Left ventricle myocardium inferior (tissue), 1 donor: Measurements from ENCODE around the gene PREB. TPM values are rescaled to one million over a fixed set of nuclear protein-coding genes. Genes with fewer than 3 reads are reported as not detected.

ENCODE experiments used
- DNase-seq: peaks from one replicate; pipeline ENCODE4 v3.0.0-alpha.2; 2020
- H3K27ac ChIP-seq: fragments of 200-600 bp; replicated peaks from 2 replicates; pipeline ENCODE4 v1.8.0; 2021
- H3K27me3 ChIP-seq: fragments of 200-600 bp; 2 replicates; pipeline ENCODE4 v1.8.0; 2021; ENCODE audit warnings: low read depth
- H3K36me3 ChIP-seq: fragments of 200-600 bp; 2 replicates; pipeline ENCODE4 v1.8.0; 2021
- H3K4me1 ChIP-seq: fragments of 200-600 bp; 2 replicates; pipeline ENCODE4 v1.8.0; 2021
- H3K4me3 ChIP-seq: fragments of 200-600 bp; 2 replicates; pipeline ENCODE4 v1.8.0; 2021; ENCODE audit warnings: mild to moderate bottlenecking, moderate library complexity
- H3K9me3 ChIP-seq: fragments of 200-600 bp; replicated peaks from 2 replicates; pipeline ENCODE4 v1.8.0; 2021
- intact Hi-C: fragments of 100-400 bp; cut with micrococcal nuclease; formaldehyde crosslinking; loops from one replicate; pipeline ENCODE4 v1.11.0; 2022
- total RNA-seq: library from RNA; stranded (reverse); fragmentation: NEBNext Ultra II Directional; extraction: Animal tissue kit (Norgen Biotek cat#: 25700); gene quantifications from one replicate; pipeline ENCODE4 v1.2.1, GENCODE V29; 2021
- TF ChIP-seq, protein P1 (sequence below): fragments of 200-600 bp; IDR thresholded peaks from 2 replicates; pipeline ENCODE4 v1.8.0; 2021; ENCODE audit warnings: antibody characterized with exemption, mild to moderate bottlenecking, borderline replicate concordance
- donor health status: DM: no; HTN: yes; CAD: no; lungs with severe emphysema.

The PREB gene
- total RNA-seq, 1 donor from 2014 or later, result 54.6 TPM

GRCh38 chr2:27170581-27171337 is 36.3 kb upstream of the PREB start:
- DNase-seq, result no peak
- Histone ChIP-seq H3K9me3 (no peaks in the 10 kb centered on the region), H3K36me3 (no peaks in the 10 kb centered on the region), H3K4me1 (peaks cover 5% of the 10 kb centered on the region), H3K4me3 (no peak overlapping the region), H3K27ac (no peak overlapping the region), H3K27me3 (peaks cover 25% of the 10 kb centered on the region)
- intact Hi-C loops, result no loop called here
- TF ChIP-seq, protein P1, sequence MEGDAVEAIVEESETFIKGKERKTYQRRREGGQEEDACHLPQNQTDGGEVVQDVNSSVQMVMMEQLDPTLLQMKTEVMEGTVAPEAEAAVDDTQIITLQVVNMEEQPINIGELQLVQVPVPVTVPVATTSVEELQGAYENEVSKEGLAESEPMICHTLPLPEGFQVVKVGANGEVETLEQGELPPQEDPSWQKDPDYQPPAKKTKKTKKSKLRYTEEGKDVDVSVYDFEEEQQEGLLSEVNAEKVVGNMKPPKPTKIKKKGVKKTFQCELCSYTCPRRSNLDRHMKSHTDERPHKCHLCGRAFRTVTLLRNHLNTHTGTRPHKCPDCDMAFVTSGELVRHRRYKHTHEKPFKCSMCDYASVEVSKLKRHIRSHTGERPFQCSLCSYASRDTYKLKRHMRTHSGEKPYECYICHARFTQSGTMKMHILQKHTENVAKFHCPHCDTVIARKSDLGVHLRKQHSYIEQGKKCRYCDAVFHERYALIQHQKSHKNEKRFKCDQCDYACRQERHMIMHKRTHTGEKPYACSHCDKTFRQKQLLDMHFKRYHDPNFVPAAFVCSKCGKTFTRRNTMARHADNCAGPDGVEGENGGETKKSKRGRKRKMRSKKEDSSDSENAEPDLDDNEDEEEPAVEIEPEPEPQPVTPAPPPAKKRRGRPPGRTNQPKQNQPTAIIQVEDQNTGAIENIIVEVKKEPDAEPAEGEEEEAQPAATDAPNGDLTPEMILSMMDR, result no peak

DNA sequence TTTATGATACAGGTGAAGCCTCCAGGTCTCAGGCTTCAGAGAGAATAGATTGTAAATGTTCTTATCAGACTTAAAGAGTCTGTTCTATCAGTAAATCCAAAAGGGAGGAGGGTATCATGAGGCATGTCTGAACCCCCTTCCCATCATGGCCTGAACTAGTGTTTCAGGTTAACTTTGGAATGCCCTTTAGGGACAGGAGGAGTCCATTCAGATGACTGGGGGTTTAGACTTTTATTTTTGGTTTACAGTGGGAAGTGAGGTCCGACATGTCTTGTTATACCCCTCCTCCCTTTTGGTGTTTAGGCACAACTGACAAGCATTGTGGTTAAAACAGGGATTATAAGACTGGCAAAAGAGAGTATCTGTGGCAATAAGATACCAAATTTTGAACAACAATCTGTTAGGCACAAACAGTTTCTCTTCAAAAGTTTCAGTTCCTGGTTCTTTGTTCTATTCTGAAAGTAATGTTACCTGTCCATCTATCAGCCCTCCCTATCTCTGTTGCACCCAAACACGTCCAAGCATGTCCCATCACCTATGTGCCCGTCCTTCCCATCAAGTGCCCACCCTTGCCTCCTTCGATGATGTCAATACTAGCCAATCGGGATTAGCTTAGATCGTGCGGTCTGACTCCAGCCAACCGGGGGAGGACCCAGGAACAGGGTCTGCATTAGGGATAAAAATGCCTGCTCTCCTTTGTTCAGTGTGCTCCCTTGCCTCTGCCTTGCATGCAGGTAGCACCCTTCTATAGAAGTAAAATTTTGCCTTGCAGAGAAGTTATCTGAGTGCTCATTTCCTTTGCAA is 30.7 kb upstream of the PREB start:
- TF ChIP-seq, protein P1, result no peak
- intact Hi-C loops, result no loop called here

GRCh38 chr2:27162151-27163121 is 28.0 kb upstream of the PREB start:
- TF ChIP-seq, protein P1, result no peak
- no peak for DNase-seq

More for the DNA sequence above, 30.7 kb upstream of the PREB start:
- no peak for DNase-seq
- Histone ChIP-seq H3K9me3 (no peaks in the 10 kb centered on the region), H3K27me3 (peaks cover 10% of the 10 kb centered on the region), H3K27ac (no peak overlapping the region), H3K4me3 (no peak overlapping the region), H3K36me3 (no peaks in the 10 kb centered on the region), H3K4me1 (peaks cover 3% of the 10 kb centered on the region)

GRCh38 chr2:27160191-27160590 is 25.8 kb upstream of the PREB start:
- intact Hi-C loops, result no loop called here
- TF ChIP-seq, protein P1, result no peak
- Histone ChIP-seq H3K27me3 (no peaks in the 10 kb centered on the region), H3K4me1 (no peaks in the 10 kb centered on the region), H3K4me3 (no peak overlapping the region), H3K9me3 (no peaks in the 10 kb centered on the region), H3K27ac (no peak overlapping the region), H3K36me3 (no peaks in the 10 kb centered on the region)
- no peak for DNase-seq

More at GRCh38 chr2:27162151-27163121, 28.0 kb upstream of the PREB start:
- H3K4me1 ChIP-seq, result no peaks in the 10 kb centered on the region
- intact Hi-C loops, result no loop called here
- H3K9me3 ChIP-seq, result no peaks in the 10 kb centered on the region
- no peak overlapping the region for H3K27ac ChIP-seq
- H3K27me3 ChIP-seq, result no peaks in the 10 kb centered on the region
- no peak overlapping the region for H3K4me3 ChIP-seq
- no peaks in the 10 kb centered on the region for H3K36me3 ChIP-seq

DNA sequence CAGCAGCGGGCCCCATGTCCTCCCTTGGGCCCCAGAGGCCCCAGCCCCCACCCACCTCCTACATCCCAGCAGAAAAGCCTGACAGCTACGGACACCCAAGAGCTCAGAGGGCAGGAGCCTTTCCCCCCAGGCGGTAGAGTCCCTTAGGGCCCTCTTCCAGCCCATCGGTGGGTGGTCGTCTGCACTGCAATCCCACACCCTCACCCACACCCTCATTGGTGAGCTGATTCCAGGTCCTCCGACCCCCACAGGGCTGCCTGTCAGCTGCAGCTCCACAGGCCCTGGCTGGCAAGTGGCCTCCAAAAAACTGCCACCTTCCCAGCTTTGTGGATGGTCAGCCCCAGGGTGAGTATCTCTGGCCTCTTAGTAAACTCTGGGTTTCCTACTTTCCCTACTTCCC is 24.8 kb upstream of the PREB start:
- Histone ChIP-seq H3K27ac (no peak overlapping the region), H3K27me3 (no peaks in the 10 kb centered on the region), H3K4me3 (no peak overlapping the region), H3K4me1 (no peaks in the 10 kb centered on the region), H3K9me3 (no peaks in the 10 kb centered on the region), H3K36me3 (no peaks in the 10 kb centered on the region)
- DNase-seq, result no peak
- TF ChIP-seq, protein P1, result no peak
- intact Hi-C loops, result no loop called here
